Activated naive CD4-positive, alpha-beta T cell (primary cell): ENCODE data around the gene CADM2.
"Not testable (repeated sequence)": the region's sequence is repeated elsewhere in the genome, so short reads cannot be mapped to it uniquely, and the experiment has no call there.

Experiments
- DNase-seq, 4 experiments: peaks; one replicate each; lab custom pipeline; 2025; lab: John Stamatoyannopoulos, UW

Gene CADM2

DNA sequence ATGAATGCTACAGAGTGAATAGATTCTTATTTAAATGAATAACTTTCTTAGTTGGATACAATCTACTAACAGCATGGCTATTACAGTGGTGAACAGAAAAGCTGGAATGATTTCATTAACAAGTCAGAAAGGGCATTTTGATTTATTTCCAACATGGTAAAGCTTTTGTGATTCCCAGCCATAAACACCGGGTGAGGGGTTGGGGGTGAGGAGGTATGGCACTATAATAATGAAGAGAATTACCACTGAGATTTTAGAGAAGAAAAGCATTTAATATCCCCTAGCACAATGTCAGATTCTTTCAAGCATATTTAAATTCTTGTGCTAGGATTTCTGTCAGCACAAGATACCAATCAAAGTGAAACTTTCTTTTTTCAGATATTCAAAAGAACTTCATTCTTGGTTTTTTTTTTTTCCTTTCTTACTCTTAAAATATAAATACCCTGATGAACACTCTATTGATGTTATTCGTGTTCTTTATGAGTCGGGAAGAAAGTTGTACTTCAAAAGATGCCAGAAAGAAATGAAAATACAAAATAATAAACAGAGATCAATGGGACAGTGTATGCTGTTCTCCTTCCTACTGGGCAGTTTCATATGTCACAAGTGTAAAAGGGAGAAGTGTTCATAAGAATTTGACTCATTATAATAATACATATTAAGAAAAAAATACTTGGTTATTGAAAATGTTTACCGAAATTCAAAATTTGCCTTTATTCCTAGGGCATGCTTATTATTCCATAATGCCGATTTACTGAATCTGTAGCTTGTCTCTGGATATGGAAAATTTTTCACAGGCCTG is 522.8 kb downstream of the CADM2 start:
- no peak for DNase-seq

DNA sequence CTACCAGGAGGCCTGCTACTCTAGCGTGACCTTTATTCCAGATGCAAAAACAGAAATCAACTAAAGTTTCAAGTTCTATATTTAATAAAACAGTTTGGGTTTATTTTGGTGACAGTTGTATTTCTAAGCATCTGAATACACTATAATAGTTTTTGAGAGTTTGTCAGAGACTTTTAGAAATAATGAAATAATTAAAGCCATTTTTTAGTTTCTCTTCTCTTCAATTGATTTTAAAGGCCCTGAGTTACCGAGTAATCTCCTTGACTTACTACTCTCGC is 523.4 kb downstream of the CADM2 start:
- DNase-seq = no peak

DNA sequence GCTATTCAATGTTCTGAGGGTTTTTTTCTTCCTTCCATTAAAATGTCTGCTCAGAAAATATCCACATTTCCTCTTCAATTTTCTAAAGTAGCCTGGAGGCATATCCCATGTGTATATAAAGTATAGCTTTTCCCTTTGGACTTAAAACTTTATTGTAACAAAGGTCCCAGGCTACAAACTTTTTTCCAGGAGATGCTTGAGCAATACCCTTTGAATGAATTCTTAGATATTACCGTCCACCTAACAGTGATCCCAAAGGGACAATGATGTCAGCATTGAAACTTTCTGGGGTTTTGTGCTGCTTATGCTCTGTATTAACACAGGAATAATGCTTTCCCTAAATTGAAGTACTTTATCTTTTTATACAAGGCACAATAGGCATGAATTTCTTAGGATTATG is 525.2 kb downstream of the CADM2 start:
- no peak for DNase-seq

DNA sequence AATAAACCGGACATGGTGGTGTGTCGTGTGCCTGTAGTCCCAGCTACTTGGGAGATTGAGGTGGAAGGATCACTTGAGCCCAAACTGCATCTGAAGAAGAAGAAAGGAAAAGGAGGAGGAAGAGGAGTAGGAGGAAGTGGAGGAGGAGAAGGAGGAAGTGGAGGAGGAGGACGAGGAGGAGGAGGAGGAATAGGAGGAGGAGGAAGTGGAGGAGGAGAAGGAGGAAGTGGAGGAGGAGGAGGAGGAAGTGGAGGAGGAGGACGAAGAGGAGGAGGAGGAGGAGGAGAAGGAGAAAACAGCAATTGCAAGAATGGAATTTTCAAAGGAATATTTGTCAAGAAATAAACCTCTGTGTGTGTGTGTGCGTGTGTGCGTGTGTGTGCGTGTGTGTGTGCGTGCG is 528.6 kb downstream of the CADM2 start:
- DNase-seq = no peak

DNA sequence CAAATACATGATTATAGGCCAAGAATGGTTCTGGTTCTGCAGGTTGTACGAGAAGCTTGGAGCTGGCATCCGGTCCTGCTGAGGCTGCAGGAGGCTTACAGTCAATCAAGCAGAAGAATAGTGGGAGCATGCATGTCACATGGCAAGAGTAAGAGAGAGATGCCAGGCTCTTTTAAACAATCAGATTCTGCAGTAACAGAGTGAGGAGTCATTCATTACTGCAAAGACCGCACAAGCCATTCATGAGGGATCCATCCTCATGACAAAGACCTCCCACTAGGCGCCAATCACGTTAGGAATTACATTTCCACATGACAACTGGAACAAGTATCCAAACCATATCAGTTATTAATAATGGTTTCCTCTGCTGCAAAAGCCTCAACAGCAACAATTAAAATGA is 536.8 kb downstream of the CADM2 start:
- DNase-seq = no peak

DNA sequence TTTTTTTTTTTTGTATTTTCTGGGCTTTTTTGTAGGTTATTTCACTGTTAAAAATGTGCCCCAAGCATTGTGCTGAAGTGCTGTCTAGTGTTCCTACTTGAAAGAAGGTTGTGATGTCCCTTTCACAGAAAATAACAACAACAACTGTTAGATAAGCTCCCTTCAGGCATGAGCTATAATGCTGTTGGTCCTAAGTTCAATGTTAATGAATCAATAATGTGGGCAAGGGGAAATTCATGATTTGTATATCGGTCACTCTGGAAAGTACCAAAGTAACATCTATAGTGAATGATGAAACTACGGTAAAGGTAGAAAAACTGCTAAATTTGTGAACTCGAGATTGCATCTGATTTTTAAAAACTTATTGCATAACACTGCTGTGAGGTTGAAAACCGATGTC is 539.4 kb downstream of the CADM2 start:
- DNase-seq = no peak

DNA sequence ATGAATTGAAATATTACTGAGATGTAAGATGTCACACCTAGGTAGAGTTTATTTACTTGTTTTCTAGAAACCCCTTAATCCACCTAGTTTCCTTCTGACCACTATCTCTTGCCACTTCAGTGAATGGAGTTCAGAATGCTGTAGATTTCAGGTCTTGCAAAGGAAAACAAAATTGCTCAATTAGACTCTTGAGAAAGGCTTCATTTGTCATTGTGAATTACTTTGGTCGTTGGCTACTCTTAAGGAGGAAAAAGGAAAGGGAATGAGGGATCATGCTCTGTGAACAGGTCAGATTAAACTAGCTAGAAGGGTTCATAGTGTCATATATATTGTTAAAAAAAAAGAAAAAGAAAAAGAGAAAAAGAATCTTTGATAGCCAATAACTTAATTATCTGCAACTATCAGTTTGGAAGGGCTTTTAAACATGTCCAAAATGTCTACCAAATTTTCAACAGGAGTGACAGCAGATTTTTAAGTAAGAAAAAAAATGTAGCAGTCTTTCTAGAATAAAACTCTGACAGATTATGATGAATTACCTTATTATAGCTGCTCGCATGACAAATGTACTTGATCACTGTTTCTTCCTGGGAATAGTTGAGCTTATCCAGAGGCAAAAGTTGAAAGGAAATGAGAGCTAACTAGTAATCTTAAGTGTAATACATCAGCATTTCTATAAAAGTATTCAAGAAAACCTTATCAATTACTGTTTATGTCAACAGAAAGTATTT is 543.5 kb downstream of the CADM2 start:
- no peak for DNase-seq

DNA sequence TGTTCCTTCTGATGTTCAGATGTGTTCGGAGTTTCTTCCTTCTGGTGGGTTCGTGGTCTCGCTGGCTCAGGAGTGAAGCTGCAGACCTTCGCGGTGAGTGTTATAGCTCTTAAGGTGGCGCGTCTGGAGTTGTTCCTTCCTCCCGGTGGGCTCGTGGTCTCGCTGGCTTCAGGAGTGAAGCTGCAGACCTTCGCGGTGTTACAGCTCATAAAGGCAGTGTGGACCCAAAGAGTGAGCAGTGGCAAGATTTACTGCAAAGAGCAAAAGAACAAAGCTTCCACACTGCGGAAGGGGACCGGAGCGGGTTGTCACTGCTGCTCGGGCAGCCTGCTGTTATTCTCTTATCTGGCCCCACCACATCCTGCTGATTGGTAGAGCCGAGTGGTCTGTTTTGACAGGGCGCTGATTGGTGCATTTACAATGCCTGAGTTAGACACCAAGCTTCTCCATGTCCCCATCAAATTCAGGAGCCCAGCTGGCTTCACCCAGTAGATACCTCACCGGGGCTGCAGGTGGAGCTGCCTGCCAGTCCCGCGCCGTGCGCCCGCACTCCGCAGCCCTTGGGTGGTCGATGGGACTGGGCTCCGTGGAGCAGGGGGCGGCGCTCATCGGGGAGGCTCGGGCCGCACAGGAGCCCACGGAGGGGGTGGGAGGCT is 545.5 kb downstream of the CADM2 start:
- DNase-seq = not testable (repeated sequence)

DNA sequence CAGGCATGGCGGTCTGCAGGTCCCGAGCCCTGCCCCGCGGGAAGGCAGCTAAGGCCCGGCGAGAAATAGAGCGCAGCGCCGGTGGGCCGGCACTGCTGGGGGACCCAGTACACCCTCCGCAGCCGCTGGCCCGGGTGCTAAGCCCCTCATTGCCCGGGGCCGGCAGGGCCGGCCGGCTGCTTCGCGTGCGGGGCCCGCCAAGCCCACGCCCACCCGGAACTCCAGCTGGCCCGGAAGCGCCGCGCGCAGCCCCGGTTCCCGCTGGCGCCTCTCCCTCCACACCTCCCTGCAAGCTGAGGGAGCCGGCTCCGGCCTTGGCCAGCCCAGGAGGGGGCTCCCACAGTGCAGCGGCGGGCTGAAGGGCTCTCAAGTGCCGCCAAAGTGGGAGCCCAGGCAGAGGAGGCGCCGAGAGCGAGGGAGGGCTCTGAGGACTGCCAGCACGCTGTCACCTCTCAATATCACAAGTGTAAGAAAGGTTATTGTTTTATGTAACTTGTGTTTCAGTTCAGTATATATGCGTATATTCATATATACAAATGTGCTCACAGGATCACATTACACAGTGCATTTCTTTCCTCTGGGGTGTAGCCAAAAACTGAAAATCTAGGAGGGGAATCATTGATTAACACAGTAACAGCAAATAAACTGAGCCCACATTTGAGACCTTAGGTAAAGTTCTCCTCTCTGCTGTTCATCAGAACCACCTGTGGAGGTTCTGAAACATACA is 546.2 kb downstream of the CADM2 start:
- DNase-seq = not testable (repeated sequence)

DNA sequence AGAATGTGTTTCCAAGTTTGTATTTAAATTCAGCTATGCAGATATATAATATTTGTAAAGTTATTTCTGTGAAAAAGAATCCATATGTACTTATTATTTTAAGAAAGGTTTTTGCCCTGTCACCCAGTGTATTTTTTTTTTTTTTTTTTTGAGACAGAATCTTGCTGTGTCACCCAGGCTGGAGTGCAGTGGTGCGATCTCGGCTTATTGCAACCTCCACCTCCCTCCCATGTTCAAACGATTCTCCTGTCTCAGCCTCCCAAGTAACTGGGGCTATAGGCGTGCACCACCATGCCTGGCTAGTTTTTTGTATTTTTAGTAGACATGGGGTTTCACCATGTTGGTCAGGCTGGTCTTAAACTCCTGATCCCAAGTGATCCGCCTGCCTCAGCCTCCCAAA is 548.3 kb downstream of the CADM2 start:
- DNase-seq = not testable (repeated sequence)

DNA sequence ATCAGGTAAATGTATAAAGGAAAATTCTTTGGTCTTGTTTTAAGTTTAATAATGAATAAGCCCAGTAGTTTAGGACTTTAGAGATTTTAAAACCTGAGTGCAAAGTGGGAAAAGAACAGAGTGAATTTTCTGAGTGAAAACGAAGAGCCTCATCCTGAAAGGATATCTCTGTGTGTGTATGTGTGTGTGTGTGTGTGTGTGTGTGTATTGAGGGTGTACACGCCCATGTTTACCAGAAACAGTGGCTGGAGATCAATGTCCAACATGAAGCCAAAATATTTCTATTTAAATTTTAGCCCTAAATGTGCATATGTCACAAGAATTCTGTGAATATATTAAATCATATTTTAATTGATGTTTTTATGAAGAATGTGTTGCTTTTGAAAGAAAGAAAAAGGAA is 549.9 kb downstream of the CADM2 start:
- no peak for DNase-seq

DNA sequence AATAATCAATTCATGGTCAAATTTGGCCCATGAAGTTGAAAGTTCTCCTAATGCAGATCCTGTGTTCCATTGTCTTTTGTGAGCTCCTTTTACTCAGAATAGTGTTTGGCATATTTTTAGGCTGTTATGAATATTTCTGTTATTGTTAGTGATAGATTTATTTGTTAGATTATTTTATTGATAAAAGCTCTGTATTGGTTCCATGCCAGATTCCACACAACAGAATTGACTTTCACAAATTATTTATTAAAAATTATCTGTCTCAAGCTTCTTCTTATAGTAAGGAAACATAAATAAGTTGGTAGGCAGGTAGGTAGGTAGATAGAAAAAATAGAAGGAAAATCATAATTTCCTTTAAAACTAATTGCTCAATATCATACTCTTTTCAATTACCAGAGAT is 557.4 kb downstream of the CADM2 start:
- DNase-seq = no peak

DNA sequence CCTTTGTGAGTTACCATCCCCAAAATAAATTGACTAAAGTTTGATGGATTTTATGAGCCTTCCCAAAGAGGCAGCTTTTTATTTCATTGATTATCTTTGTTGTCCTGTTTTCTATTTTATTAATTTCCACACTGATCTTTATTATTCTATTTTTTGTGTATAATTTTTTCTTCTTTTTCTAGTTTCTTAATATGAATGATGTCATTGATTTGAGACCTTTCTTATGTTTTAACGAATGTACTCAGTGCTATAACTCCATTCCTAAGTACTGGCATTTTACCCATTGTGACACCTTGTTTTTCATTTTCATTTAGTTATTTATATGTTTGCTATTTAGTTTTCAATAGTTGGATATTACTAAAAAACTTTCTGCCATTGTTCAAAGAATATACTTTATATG is 565.3 kb downstream of the CADM2 start:
- DNase-seq = no peak

DNA sequence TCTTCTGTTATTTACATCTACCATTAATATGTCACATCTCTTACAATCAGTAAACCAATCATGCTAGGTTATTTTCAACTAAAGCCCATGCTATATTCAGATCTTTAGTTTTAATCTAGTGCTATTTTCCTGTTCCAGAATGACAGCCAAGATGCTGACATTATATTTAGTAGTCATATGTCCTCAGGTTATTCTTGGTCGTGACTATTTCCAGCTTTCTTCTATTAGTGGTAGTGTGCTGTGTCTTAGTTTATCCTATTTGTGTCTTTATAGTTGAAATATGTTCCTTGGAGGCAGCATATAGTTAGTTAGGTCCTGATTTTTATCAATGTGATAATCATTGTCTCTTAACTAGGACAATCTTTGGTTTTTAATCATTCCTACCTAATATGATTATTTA is 566.5 kb downstream of the CADM2 start:
- no peak for DNase-seq

DNA sequence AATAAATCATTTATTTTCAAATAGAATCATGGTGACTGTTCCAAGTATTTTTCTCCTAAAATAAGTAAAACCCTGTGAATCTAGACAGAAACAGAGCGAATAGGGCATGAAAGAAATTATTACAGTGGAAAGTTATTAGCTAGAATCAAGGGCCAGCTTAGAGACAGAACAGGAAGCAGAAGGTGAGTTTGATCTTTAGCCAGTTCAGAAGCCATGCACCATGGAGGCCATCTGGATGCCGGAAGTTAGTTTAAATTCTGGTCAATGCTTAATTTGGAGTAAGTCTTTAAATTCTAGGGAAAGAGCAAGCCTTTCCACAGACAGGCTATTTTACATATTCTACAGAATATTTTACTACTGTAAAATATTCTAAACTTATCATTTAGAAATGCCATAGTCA is 574.8 kb downstream of the CADM2 start:
- DNase-seq = no peak

DNA sequence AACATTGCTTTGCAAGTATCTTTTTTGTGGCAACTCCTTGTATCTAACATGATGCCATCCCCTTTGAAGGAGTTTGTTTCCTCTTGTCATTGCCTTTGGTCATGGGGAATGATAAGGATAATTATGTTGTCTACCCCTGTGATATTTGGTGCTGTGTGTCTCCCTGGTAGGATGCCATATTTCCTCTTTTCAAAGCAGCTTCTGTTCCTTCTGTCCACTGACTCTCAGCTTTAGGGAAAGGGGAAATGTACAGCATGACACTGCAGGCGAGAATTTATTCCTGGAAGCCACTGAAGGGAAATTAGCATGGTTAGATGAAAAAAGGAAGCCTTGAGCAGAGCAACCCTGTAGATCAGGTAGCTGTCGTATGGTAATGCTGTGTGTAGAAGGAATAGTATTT is 576.7 kb downstream of the CADM2 start:
- DNase-seq = no peak

DNA sequence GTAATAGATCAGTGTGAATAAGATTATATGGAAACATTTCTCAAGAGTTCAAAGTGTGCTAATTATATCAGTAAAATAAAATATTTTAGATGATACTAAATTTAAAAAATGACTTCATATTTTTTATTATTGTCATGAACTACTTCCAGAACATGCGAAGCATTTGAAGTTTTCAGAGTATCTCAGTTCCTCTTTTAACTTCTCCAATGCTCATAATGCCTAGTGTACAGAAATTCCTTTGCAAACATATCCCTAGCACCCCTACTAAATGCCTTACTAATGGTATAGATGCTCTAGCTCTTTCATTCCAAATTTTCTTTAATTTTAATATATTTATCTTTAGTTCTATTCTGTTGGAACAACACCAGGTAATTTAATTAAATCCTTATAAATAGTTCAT is 580.4 kb downstream of the CADM2 start:
- no peak for DNase-seq

DNA sequence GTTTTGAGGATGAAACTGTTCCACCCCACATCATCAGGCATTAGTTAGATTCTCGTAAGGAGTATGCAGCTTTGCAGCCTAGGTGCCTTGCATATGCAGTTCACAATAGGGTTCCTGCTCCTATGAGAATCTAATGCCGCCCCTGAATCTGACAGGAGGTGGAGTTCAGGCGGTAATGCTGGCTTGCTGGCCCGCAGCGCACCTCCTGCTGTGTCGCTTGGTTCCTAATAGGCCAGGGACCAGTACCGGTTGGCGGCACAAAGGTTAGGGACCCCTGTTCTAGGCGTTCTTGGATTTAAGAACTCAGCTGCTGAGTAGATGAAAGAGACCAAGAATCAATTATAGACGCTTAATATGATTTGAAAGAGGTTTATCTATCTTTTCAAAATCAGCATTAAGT is 595.4 kb downstream of the CADM2 start:
- no peak for DNase-seq

DNA sequence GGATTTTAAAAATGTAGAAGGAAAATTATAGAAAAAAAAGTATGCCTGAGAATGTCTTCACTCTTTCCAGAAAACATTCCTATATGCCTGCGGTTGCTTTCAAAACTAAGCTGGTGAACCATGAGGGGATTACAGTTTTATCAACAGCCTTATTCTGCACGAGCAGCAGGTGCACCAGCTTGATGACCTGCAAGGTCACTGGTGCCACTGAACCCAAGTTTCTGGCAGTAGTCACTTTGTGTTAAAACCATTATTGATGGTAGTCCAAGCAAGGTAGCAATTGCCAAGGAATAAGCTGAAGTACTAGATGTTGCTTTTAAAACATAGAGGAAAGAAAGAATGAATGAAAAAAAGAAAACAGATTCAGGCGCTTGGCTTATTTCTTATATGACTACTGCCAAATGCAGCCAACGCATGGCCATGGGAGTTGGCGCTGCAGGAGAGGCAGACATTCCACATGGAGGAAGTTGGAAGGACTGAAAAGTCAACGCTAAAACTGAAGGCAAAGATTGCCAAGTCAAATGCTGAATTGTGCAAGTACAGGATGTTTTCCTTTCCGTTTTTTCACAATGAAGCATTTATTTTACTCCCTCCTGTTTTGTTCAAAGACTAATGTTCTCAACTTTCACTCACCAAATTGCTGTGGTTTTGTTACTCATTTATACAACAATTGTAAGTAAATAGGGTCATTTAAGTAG is 601.4 kb downstream of the CADM2 start:
- no peak for DNase-seq

DNA sequence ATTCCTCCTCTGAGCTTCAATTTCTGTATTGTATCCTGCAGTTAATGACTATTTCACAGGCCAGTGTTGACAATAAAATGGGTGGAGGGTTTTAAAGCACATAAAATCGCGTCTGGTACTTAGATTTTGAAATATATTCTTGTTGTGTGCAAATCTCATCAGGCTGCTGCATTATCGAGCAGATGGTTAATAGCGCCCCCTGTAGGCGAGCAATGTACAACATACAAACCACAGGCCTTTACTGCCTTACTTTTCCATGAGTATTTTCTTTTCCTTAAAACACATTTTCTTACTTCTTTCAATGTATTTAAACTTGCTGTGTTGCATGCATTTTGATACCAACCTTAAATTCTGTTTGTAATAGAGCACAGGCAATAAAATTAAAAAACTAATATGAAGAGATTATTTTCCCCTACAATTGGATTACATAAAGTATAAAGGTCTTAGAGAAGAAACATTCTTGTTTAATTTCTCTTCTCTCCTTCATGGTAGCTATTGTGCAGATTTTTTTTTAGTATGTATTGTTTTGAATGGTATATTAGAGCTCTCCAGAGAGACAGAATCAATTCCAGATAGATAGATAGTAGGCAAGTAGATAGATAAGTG is 608.4 kb downstream of the CADM2 start:
- DNase-seq = no peak

DNA sequence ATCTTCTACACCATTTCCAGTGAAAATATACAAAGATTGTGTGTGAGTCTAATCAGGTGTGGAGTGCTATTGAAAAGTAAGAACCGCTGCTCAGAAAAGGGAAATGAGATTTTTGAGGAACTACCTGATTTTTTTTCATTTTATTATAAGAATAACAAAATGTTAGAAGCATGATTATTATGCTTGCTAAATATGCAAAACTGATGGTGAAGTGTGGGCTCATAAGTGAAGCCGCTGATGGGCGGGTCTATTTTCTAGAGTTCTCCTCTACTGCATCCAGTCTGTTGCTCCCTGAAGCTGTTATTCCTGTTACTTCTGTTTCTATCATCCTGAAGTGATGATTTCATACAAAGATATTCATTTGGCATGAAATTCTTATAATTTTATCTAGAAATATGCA is 612.0 kb downstream of the CADM2 start:
- no peak for DNase-seq

DNA sequence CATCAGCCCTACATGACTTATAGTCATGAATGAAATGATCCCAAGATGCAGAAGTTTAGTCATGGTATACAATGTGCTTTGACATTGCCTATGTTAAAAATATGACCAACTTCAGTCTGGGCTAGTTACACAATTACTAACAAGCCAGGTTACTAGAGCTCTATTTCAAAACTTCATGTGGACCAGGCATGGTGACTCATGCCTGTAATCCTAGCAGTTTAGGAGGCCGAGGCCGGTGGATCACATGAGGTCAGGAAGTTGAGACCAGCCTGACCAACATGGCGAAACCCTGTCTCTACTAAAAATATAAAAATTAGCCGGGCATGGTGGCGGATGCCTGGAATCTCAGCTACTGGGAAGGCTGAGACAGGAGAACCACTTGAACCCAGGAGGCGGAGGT is 613.0 kb downstream of the CADM2 start:
- no peak for DNase-seq
